Right ventricle myocardium inferior (tissue), 1 donor: Measurements from ENCODE around the gene KCNK10. TPM values are rescaled to one million over a fixed set of nuclear protein-coding genes. Genes with fewer than 3 reads are reported as not detected.
"Not testable (repeated sequence)": the region's sequence is repeated elsewhere in the genome, so short reads cannot be mapped to it uniquely, and the experiment has no call there.

ENCODE experiments used
- ATAC-seq: fragments of 200-7000 bp; cut with Tn5 transposase; one replicate; pipeline ENCODE4 v1.9.1; 2020; ENCODE audit warnings: mild to moderate bottlenecking, moderate library complexity
- DNase-seq: peaks from one replicate; pipeline ENCODE4 v3.0.0; 2021; ENCODE audit errors: missing footprints
- intact Hi-C: fragments of 100-400 bp; cut with DNase I; formaldehyde crosslinking; loops from one replicate; pipeline ENCODE4 v1.11.0; 2022
- total RNA-seq: library from RNA; stranded (reverse); fragmentation: NEBNext Ultra II Directional; extraction: Animal tissue kit (Norgen Biotek cat#: 25700); gene quantifications from one replicate; pipeline ENCODE4 v1.2.1, GENCODE V29; 2021
- donor health status: DM: no; HTN: yes; CAD: no; lungs with severe emphysema.

Gene KCNK10
- total RNA-seq, 1 donor from 2014 or later = not detected

GRCh38 chr14:88276923-88277596 is 46.0 kb downstream of the KCNK10 start:
- ATAC-seq (no peak), DNase-seq (no peak)
- intact Hi-C loops = no loop called here

- intact Hi-C loops = no loop called here
- ATAC-seq = no peak
- DNase-seq = no peak
Observed at GRCh38 chr14:88272390-88273269, 50.4 kb downstream of the KCNK10 start.

GRCh38 chr14:88271205-88271604 is 51.9 kb downstream of the KCNK10 start:
- ATAC-seq (no peak), DNase-seq (no peak)
- intact Hi-C loops = no loop called here

- intact Hi-C loops = no loop called here
- ATAC-seq = no peak
Observed at GRCh38 chr14:88270776-88271175, 52.3 kb downstream of the KCNK10 start.

GRCh38 chr14:88269806-88270420 is 53.2 kb downstream of the KCNK10 start:
- intact Hi-C loops = no loop called here
- ATAC-seq = no peak
- no peak for DNase-seq

More at GRCh38 chr14:88270776-88271175, 52.3 kb downstream of the KCNK10 start:
- no peak for DNase-seq

- intact Hi-C loops = no loop called here
- ATAC-seq (no peak), DNase-seq (no peak)
Observed at GRCh38 chr14:88266474-88266873, 56.6 kb downstream of the KCNK10 start.

- no peak for ATAC-seq
- intact Hi-C loops = no loop called here
- DNase-seq = no peak
Observed at GRCh38 chr14:88264116-88264515, 59.0 kb downstream of the KCNK10 start.

GRCh38 chr14:88261302-88261701 is 61.8 kb downstream of the KCNK10 start:
- DNase-seq, ATAC-seq, intact Hi-C loops: not testable (repeated sequence)

GRCh38 chr14:88258021-88258420 is 65.0 kb downstream of the KCNK10 start:
- intact Hi-C loops = no loop called here
- DNase-seq = no peak
- ATAC-seq = no peak

GRCh38 chr14:88256997-88257950 is 65.8 kb downstream of the KCNK10 start:
- no peak for ATAC-seq
- no peak for DNase-seq
- intact Hi-C loops = no loop called here

- DNase-seq (no peak), ATAC-seq (no peak)
- intact Hi-C loops = no loop called here
Observed at GRCh38 chr14:88255798-88256197, 67.3 kb downstream of the KCNK10 start.

GRCh38 chr14:88255196-88255595 is 67.9 kb downstream of the KCNK10 start:
- ATAC-seq = no peak
- no peak for DNase-seq
- intact Hi-C loops = no loop called here

- ATAC-seq = no peak
- intact Hi-C loops = no loop called here
- no peak for DNase-seq
Observed at GRCh38 chr14:88252498-88252897, 70.6 kb downstream of the KCNK10 start.

- DNase-seq (no peak), ATAC-seq (no peak)
- intact Hi-C loops = no loop called here
Observed at GRCh38 chr14:88251650-88252049, 71.4 kb downstream of the KCNK10 start.

- intact Hi-C loops = no loop called here
Observed at GRCh38 chr14:88249266-88249665, 73.8 kb downstream of the KCNK10 start.

GRCh38 chr14:88248606-88249005 is 74.5 kb downstream of the KCNK10 start:
- DNase-seq (no peak), ATAC-seq (no peak)
- intact Hi-C loops = no loop called here

More at GRCh38 chr14:88249266-88249665, 73.8 kb downstream of the KCNK10 start:
- DNase-seq = no peak
- no peak for ATAC-seq

- no peak for ATAC-seq
- intact Hi-C loops = no loop called here
- DNase-seq = no peak
Observed at GRCh38 chr14:88247228-88247627, 75.8 kb downstream of the KCNK10 start.

- intact Hi-C loops = no loop called here
- no peak for DNase-seq
- ATAC-seq = no peak
Observed at GRCh38 chr14:88245321-88245720, 77.7 kb downstream of the KCNK10 start.

- ATAC-seq (no peak), DNase-seq (no peak)
- intact Hi-C loops = no loop called here
Observed at GRCh38 chr14:88243946-88244345, 79.1 kb downstream of the KCNK10 start.
